CD14-positive monocyte (primary cell): ENCODE results near the gene GRIFIN. TPM values are rescaled to one million over a fixed set of nuclear protein-coding genes. Genes with fewer than 3 reads are reported as not detected.

Experiments
- DNase-seq, 3 donors: peaks; one replicate each; pipeline ENCODE4 v3.0.0-alpha.2; 2011 to 2022
- H2AFZ ChIP-seq: 2 replicates; pipeline ENCODE4 v1.6.0; 2012; ENCODE audit warnings: mild to moderate bottlenecking, low read depth, low read length, inconsistent platforms; ENCODE audit not compliant: insufficient read depth, poor library complexity, severe bottlenecking
- H3K27ac ChIP-seq, 2 donors: 1 replicate in 1 of 2; 2 replicates in 1 of 2; pipeline ENCODE4 v1.5.1; 2012 to 2013; ENCODE audit warnings: low read length in 2 of 2, control low read depth in 1 of 2, inconsistent platforms in 1 of 2, low read depth in 1 of 2, mild to moderate bottlenecking in 1 of 2
- H3K27me3 ChIP-seq, 2 donors: one replicate each; pipeline versions ENCODE4 v1.6.0 to v1.6.1; 2011 to 2013; ENCODE audit warnings: low read length in 2 of 2; ENCODE audit not compliant: control insufficient read depth in 2 of 2, insufficient read depth in 2 of 2
- H3K36me3 ChIP-seq, 2 donors: replicated peaks in 1 of 2; 1 replicate in 1 of 2; 2 replicates in 1 of 2; pipeline versions ENCODE4 v1.5.1 to v1.6.1; 2012 to 2013; ENCODE audit warnings: low read length in 2 of 2, control low read depth in 1 of 2, inconsistent platforms in 1 of 2, mild to moderate bottlenecking in 1 of 2; ENCODE audit not compliant: insufficient read depth in 2 of 2, control insufficient read depth in 1 of 2
- H3K4me1 ChIP-seq, 2 donors: 1 replicate in 1 of 2; 2 replicates in 1 of 2; pipeline versions ENCODE4 v1.5.1 to v1.6.1; 2012 to 2013; ENCODE audit warnings: low read length in 2 of 2, control low read depth in 1 of 2, inconsistent platforms in 1 of 2, mild to moderate bottlenecking in 1 of 2, moderate library complexity in 1 of 2; ENCODE audit not compliant: insufficient read depth in 2 of 2, control insufficient read depth in 1 of 2
- H3K4me2 ChIP-seq: replicated peaks from 2 replicates; pipeline ENCODE3; 2012; ENCODE audit warnings: low read length, moderate library complexity, mild to moderate bottlenecking; ENCODE audit not compliant: poor library complexity, severe bottlenecking; ENCODE audit errors: extremely low read depth
- H3K4me3 ChIP-seq, 3 experiments: fragments of 200-600 bp in 1 of 3; sonication (generic) in 1 of 3; replicated peaks in 1 of 3; 1 replicate in 2 of 3; 2 replicates in 1 of 3; pipeline ENCODE4 v1.5.1; 2011 to 2013; ENCODE audit warnings: low read length in 3 of 3, mild to moderate bottlenecking in 3 of 3, control low read depth in 2 of 3, low read depth in 2 of 3, inconsistent platforms in 1 of 3, moderate library complexity in 1 of 3
- H3K79me2 ChIP-seq: 2 replicates; pipeline ENCODE4 v1.6.0; 2012; ENCODE audit warnings: mild to moderate bottlenecking, control low read depth, inconsistent platforms, low read length, moderate library complexity; ENCODE audit not compliant: insufficient read depth
- H3K9ac ChIP-seq: 2 replicates; pipeline ENCODE4 v1.6.0; 2017; ENCODE audit warnings: low read length, mild to moderate bottlenecking; ENCODE audit not compliant: insufficient read depth, poor library complexity, severe bottlenecking
- H3K9me3 ChIP-seq, 2 donors: replicated peaks in 1 of 2; 1 replicate in 1 of 2; 2 replicates in 1 of 2; pipeline versions ENCODE4 v1.5.1 to v1.6.1; 2012 to 2013; ENCODE audit warnings: low read length in 2 of 2, control low read depth in 1 of 2; ENCODE audit not compliant: control insufficient read depth in 1 of 2, insufficient read depth in 1 of 2
- H4K20me1 ChIP-seq: 2 replicates; pipeline ENCODE4 v1.6.0; 2012; ENCODE audit warnings: mild to moderate bottlenecking, low read length, control low read depth, moderate library complexity; ENCODE audit not compliant: insufficient read depth
- H3K27ac Mint-ChIP-seq, 7 donors: one replicate each; pipeline ENCODE4 v1.8.0; 2020; ENCODE audit warnings: mild to moderate bottlenecking in 7 of 7, mixed read lengths in 7 of 7, moderate library complexity in 6 of 7, inconsistent platforms in 2 of 7
- H3K27me3 Mint-ChIP-seq, 3 donors: one replicate each; pipeline ENCODE4 v1.8.0; 2021 to 2022; ENCODE audit warnings: low read depth in 3 of 3, mild to moderate bottlenecking in 3 of 3, mixed read lengths in 3 of 3, moderate library complexity in 3 of 3, inconsistent platforms in 1 of 3
- H3K36me3 Mint-ChIP-seq, 2 donors: one replicate each; pipeline ENCODE4 v1.8.0; 2020; ENCODE audit warnings: mixed read lengths in 2 of 2, inconsistent platforms in 1 of 2, mild to moderate bottlenecking in 1 of 2
- H3K4me1 Mint-ChIP-seq: one replicate; pipeline ENCODE4 v1.8.0; 2020; ENCODE audit warnings: mild to moderate bottlenecking, mixed read lengths
- H3K4me3 Mint-ChIP-seq, 2 donors: one replicate each; pipeline ENCODE4 v1.8.0; 2020; ENCODE audit warnings: mild to moderate bottlenecking in 2 of 2, mixed read lengths in 2 of 2, moderate library complexity in 1 of 2
- H3K9me3 Mint-ChIP-seq, 7 donors: one replicate each; pipeline ENCODE4 v1.8.0; 2020 to 2022; ENCODE audit warnings: mixed read lengths in 7 of 7, mild to moderate bottlenecking in 6 of 7, moderate library complexity in 6 of 7, inconsistent platforms in 2 of 7
- CTCF ChIP-seq: fragments of 200-600 bp; IDR thresholded peaks from one replicate; pipeline ENCODE4 v1.8.0; 2022; ENCODE audit warnings: antibody characterized with exemption, mild to moderate bottlenecking
- WGBS: methylation state at CpG from one replicate; pipeline ENCODE4 v1.1.5; 2013; ENCODE audit warnings: missing lambda C conversion rate; ENCODE audit not compliant: insufficient coverage; 5-methylcytosine and 5-hydroxymethylcytosine counted together
- intact Hi-C, 2 donors: fragments of 100-400 bp; cut with micrococcal nuclease; formaldehyde crosslinking; loops; one replicate each; pipeline versions ENCODE4 v1.15.0 to v1.15.1; 2023
- polyA plus RNA-seq, 3 donors: library from polyadenylated mRNA; depleted of rRNA in 1 of 3; unstranded in 2 of 3; stranded (reverse) in 1 of 3; fragments of 300-500 nt in 2 of 3; fragments of >200 nt in 1 of 3; fragmentation: Illumina TruSeq in 2 of 3; gene quantifications; 1 replicate in 2 of 3; 2 replicates in 1 of 3; pipeline ENCODE4 v1.2.3, GENCODE V29; 2012 to 2021

The GRIFIN gene
- polyA plus RNA-seq, 3 donors = not detected

- Mint-ChIP-seq H3K9me3 (peaks cover 0 to 1% (median 0%) of the 10 kb centered on the region in 7 donors), H3K27me3 (peaks cover 7 to 10% (median 7%) of the 10 kb centered on the region in 3 donors), H3K36me3 (no peaks in the 10 kb centered on the region), H3K4me3 (no peak overlapping the region), H3K4me1 (peaks cover 26% of the 10 kb centered on the region), H3K27ac (no peak overlapping the region)
- no peak for TF ChIP-seq CTCF
- Histone ChIP-seq H4K20me1 (no peaks in the 10 kb centered on the region), H3K36me3 (no peaks in the 10 kb centered on the region), H3K27ac (no peak overlapping the region), H3K4me1 (peaks cover 25 to 26% of the 10 kb centered on the region in 2 donors), H2AFZ (no peak overlapping the region), H3K4me2 (no peak overlapping the region), H3K9me3 (no peaks in the 10 kb centered on the region), H3K9ac (no peak overlapping the region), H3K79me2 (no peaks in the 10 kb centered on the region), H3K4me3 (no peak overlapping the region), H3K27me3 (no peaks in the 10 kb centered on the region)
- intact Hi-C loops = no loop called here
- DNase-seq = no peak
- 93% methylated on average over 13 of the region's 19 CpGs for WGBS
These were observed 28.7 kb upstream of the GRIFIN start for GRCh38 chr7:2504889-2505375.

- Histone ChIP-seq H3K4me2 (no peak overlapping the region), H3K9ac (no peak overlapping the region), H3K4me1 (peaks cover 19% of the 10 kb centered on the region in 2 donors), H3K4me3 (no peak overlapping the region), H2AFZ (no peak overlapping the region), H3K9me3 (no peaks in the 10 kb centered on the region), H3K27ac (no peak overlapping the region), H3K79me2 (no peaks in the 10 kb centered on the region), H3K36me3 (no peaks in the 10 kb centered on the region), H4K20me1 (no peaks in the 10 kb centered on the region), H3K27me3 (no peaks in the 10 kb centered on the region)
- DNase-seq = no peak
- peaks cover 19% of the 10 kb centered on the region for H3K4me1 Mint-ChIP-seq
- H3K27ac Mint-ChIP-seq = no peak overlapping the region
- no peak for TF ChIP-seq CTCF
- peaks cover 3 to 10% (median 7%) of the 10 kb centered on the region in 3 donors for H3K27me3 Mint-ChIP-seq
- H3K36me3 Mint-ChIP-seq = no peaks in the 10 kb centered on the region
- intact Hi-C loops = no loop called here
- H3K4me3 Mint-ChIP-seq = no peak overlapping the region
- peaks cover 0 to 3% (median 0%) of the 10 kb centered on the region in 7 donors for H3K9me3 Mint-ChIP-seq
- WGBS = 95% methylated on average over 12 of the region's 21 CpGs
These were observed 28.1 kb upstream of the GRIFIN start for GRCh38 chr7:2504128-2504888.
